Measurements from ENCODE around the gene EGR2. TPM values are rescaled to one million over a fixed set of nuclear protein-coding genes. Genes with fewer than 3 reads are reported as not detected.

Gene EGR2
- total and polyA plus RNA-seq, 10 of the 15 experiments (the other 5 are each of a cell fraction or from before 2014, with no cell fraction given): 8.3 to 56.5 (median 16.2) TPM

DNA sequence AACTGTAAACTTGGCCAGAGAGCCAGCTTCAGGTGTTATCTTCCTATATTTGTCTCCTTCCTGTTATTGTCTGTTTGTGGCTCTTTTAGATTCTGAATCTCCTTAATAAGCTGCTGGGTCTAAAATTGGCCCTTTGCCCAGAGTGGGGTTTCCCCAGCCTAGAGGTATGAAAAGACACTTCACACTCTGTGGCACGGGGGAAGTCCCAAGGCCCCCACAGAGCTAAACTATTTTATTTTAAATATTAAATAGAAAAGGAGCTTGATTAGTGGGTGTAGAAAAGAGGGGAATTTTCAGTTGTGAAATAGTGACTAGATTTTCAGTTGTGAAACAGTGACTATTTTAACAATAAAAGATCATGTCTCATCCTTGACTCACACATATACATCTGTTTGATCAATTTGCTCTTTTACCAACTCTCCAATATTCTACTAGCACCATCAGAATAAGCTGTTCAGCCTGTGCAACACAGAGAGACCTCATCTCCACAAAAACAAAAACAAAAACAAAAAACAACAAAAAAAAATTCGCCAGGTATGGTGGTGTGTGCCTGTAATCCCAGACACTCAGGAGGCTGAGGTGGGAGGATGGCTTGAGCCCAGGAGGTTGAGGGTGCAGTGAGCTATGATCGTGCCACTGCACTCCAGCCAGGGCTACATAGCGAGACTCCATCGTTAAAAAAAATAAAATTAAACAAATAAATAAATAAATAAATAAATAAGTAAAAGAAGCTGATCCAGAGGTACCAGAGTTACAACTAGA is 36.5 kb downstream of the EGR2 start (continued):
- TF ChIP-seq MYC (IDR thresholded peaks at IDR 0.05; ENCODE audit: insufficient read depth, insufficient read length, insufficient replicate concordance, low read length, severe bottlenecking) (no peak), BHLHE40 (IDR thresholded peaks at IDR 0.05; ENCODE audit: borderline replicate concordance in 1 of 2, low read depth in 2 of 2, low read length in 1 of 2) (peak; percentile 24 to 63; a peak in 2 of 4 replicates), EP300 (IDR thresholded peaks at IDR 0.05; ENCODE audit: borderline replicate concordance in 1 of 2, control insufficient read depth in 1 of 2, low read depth in 2 of 2, low read length in 2 of 2) (peak; percentile 83 to 84), IKZF1 (conservative IDR thresholded peaks at IDR 0.05) (peak; percentile 87), ESRRA (IDR thresholded peaks at IDR 0.05; ENCODE audit: low read length) (no peak), RUNX3 (IDR thresholded peaks at IDR 0.05; ENCODE audit: low read length) (peak; percentile 91), IRF4 (IDR thresholded peaks at IDR 0.05; ENCODE audit: low read depth, low read length) (no peak), FOXM1 (IDR thresholded peaks at IDR 0.05; ENCODE audit: low read depth, low read length) (peak; percentile 94), DPF2 (IDR thresholded peaks at IDR 0.05) (peak; percentile 78), CHD2 (IDR thresholded peaks at IDR 0.05; ENCODE audit: borderline replicate concordance, low read depth, low read length) (peak; percentile 35; the same call in 1 of the 2 replicates), BCLAF1 (IDR thresholded peaks at IDR 0.05) (no peak), NR2F1 (conservative IDR thresholded peaks at IDR 0.05) (no peak), TAF1 (IDR thresholded peaks at IDR 0.05; ENCODE audit: borderline replicate concordance, low read depth, low read length) (no peak), SIX5 (IDR thresholded peaks at IDR 0.05; ENCODE audit: low read depth, low read length, severe bottlenecking) (no peak), RCOR1 (conservative IDR thresholded peaks at IDR 0.05; ENCODE audit: low read depth, low read length) (peak; percentile 87; the same call in 1 of the 2 replicates), SKIL (IDR thresholded peaks at IDR 0.05; ENCODE audit: low read depth, poor library complexity, severe bottlenecking) (peak; percentile 94), NFYA (IDR thresholded peaks at IDR 0.05; ENCODE audit: borderline replicate concordance, low read depth, low read length) (no peak)
- TF ChIP-seq, protein P1, sequence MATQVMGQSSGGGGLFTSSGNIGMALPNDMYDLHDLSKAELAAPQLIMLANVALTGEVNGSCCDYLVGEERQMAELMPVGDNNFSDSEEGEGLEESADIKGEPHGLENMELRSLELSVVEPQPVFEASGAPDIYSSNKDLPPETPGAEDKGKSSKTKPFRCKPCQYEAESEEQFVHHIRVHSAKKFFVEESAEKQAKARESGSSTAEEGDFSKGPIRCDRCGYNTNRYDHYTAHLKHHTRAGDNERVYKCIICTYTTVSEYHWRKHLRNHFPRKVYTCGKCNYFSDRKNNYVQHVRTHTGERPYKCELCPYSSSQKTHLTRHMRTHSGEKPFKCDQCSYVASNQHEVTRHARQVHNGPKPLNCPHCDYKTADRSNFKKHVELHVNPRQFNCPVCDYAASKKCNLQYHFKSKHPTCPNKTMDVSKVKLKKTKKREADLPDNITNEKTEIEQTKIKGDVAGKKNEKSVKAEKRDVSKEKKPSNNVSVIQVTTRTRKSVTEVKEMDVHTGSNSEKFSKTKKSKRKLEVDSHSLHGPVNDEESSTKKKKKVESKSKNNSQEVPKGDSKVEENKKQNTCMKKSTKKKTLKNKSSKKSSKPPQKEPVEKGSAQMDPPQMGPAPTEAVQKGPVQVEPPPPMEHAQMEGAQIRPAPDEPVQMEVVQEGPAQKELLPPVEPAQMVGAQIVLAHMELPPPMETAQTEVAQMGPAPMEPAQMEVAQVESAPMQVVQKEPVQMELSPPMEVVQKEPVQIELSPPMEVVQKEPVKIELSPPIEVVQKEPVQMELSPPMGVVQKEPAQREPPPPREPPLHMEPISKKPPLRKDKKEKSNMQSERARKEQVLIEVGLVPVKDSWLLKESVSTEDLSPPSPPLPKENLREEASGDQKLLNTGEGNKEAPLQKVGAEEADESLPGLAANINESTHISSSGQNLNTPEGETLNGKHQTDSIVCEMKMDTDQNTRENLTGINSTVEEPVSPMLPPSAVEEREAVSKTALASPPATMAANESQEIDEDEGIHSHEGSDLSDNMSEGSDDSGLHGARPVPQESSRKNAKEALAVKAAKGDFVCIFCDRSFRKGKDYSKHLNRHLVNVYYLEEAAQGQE (IDR thresholded peaks at IDR 0.05; ENCODE audit: low read depth, low read length): no peak
- TF ChIP-seq, protein P2, sequence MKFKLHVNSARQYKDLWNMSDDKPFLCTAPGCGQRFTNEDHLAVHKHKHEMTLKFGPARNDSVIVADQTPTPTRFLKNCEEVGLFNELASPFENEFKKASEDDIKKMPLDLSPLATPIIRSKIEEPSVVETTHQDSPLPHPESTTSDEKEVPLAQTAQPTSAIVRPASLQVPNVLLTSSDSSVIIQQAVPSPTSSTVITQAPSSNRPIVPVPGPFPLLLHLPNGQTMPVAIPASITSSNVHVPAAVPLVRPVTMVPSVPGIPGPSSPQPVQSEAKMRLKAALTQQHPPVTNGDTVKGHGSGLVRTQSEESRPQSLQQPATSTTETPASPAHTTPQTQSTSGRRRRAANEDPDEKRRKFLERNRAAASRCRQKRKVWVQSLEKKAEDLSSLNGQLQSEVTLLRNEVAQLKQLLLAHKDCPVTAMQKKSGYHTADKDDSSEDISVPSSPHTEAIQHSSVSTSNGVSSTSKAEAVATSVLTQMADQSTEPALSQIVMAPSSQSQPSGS (IDR thresholded peaks at IDR 0.05; ENCODE audit: low read length): peak; percentile 73; the same call in 1 of the 2 replicates

Measured in GM12878 (cell line).